ENCODE results near the gene FAM13C. TPM values are rescaled to one million over a fixed set of nuclear protein-coding genes. Genes with fewer than 3 reads are reported as not detected.

The FAM13C gene
- total and polyA plus RNA-seq, 9 of the 15 experiments (the other 6 are each of a cell fraction or from before 2014, with no cell fraction given) = not detected

DNA sequence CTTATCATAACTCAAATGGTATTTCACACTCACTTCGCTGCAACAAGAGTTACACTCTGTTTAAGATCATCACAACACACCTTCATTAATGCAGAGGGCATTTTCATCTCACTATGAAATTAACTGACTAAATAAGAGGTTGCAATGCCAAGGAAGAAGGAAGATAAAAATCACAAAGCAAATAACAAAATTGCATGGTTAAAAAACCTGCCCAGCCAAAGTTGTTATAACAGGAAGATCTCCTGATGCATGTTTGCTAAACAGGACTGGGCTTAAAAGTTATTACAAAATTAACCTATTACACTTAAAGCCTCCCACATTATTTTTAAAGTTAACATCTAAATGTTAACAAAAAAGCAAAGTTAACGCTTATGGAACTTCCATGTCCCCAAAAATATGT, 11.8 kb downstream of the FAM13C start:
- Histone ChIP-seq H3K27me3 (ENCODE audit: control insufficient read depth in 2 of 2, insufficient read depth in 2 of 2, low read length in 2 of 2) (no peaks in the 10 kb centered on the region), H2AFZ (ENCODE audit: low read depth, low read length) (no peak overlapping the region), H3K9me1 (ENCODE audit: control insufficient read depth, insufficient read depth, low read length) (no peaks in the 10 kb centered on the region), H3K4me2 (ENCODE audit: insufficient read depth, low read length) (no peak overlapping the region), H4K20me1 (replicated peaks; ENCODE audit: control insufficient read depth, insufficient read depth, low read length) (no peaks in the 10 kb centered on the region), H3K27ac (ENCODE audit: extremely low read depth, low read depth, low read length) (no peak overlapping the region), H3K79me2 (ENCODE audit: control insufficient read depth, insufficient read depth, low read length) (no peaks in the 10 kb centered on the region), H3K4me1 (replicated peaks in 1 of 2; ENCODE audit: control insufficient read depth in 2 of 2, insufficient read depth in 2 of 2, low read length in 2 of 2) (no peaks in the 10 kb centered on the region), H3K4me3 (no peak overlapping the region), H3K9ac (ENCODE audit: insufficient read depth in 1 of 2, low read depth in 2 of 2, low read length in 2 of 2) (no peak overlapping the region), H3K9me3 (replicated peaks; ENCODE audit: control insufficient read depth, insufficient read depth, low read depth, low read length) (no peaks in the 10 kb centered on the region), H3K36me3 (ENCODE audit: control insufficient read depth, insufficient read depth, low read length) (no peaks in the 10 kb centered on the region)
- intact Hi-C loops (cut with micrococcal nuclease) (no loop called here), in situ Hi-C loops (cut with MboI) (no loop called here)
- CTCF ChIA-PET (ENCODE audit: low intra/inter-chr PET ratio) = no interaction called here
- POLR2A ChIA-PET = no interaction called here
- WGBS (ENCODE audit: insufficient coverage, low coverage, missing lambda C conversion rate) = 0% methylated on average over 2 of the region's 2 CpGs
- DNase-seq (ENCODE audit: extremely low read depth in 1 of 4, low spot score in 3 of 4) (no peak), FAIRE-seq (no peak), ATAC-seq (no peak)
- BruUV-seq (replicated peaks) = no TSS peak
- TF ChIP-seq, protein P1, sequence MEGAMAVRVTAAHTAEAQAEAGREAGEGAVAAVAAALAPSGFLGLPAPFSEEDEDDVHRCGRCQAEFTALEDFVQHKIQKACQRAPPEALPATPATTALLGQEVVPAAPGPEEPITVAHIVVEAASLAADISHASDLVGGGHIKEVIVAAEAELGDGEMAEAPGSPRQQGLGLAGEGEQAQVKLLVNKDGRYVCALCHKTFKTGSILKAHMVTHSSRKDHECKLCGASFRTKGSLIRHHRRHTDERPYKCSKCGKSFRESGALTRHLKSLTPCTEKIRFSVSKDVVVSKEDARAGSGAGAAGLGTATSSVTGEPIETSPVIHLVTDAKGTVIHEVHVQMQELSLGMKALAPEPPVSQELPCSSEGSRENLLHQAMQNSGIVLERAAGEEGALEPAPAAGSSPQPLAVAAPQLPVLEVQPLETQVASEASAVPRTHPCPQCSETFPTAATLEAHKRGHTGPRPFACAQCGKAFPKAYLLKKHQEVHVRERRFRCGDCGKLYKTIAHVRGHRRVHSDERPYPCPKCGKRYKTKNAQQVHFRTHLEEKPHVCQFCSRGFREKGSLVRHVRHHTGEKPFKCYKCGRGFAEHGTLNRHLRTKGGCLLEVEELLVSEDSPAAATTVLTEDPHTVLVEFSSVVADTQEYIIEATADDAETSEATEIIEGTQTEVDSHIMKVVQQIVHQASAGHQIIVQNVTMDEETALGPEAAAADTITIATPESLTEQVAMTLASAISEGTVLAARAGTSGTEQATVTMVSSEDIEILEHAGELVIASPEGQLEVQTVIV (CRISPR knock-in tag; IDR thresholded peaks at IDR 0.05; ENCODE audit: borderline replicate concordance) = no peak
- TF ChIP-seq BMI1 (IDR thresholded peaks at IDR 0.05; ENCODE audit: low read length) = no peak
- no peak for TF ChIP-seq ZNF507 (tag; conservative IDR thresholded peaks at IDR 0.05)
- no peak for TF ChIP-seq ESRRB (CRISPR knock-in tag; IDR thresholded peaks at IDR 0.05; ENCODE audit: borderline replicate concordance)
- TF ChIP-seq POLR3G (IDR thresholded peaks at IDR 0.05; ENCODE audit: extremely low read depth, insufficient read length, insufficient replicate concordance) = no peak
- TF ChIP-seq MED1 (CRISPR knock-in tag; IDR thresholded peaks at IDR 0.05; ENCODE audit: borderline replicate concordance) = no peak
- TF ChIP-seq ZNF696 (CRISPR knock-in tag; conservative IDR thresholded peaks at IDR 0.05) = no peak
